C1 segment of cervical spinal cord (tissue), 14 donors: ENCODE results near the gene LAMB1.

Experiments used
- DNase-seq, 14 donors: peaks; one replicate each; lab custom pipeline; 2025; lab: John Stamatoyannopoulos, UW

Gene LAMB1

GRCh38 chr7:107998660-107999480 lies 4.1 kb downstream of the LAMB1 start:
- no peak for DNase-seq

- DNase-seq = no peak
Measured at GRCh38 chr7:107998150-107998549, 4.8 kb downstream of the LAMB1 start.

- no peak for DNase-seq
Measured at GRCh38 chr7:107996072-107996882, 6.7 kb downstream of the LAMB1 start.

GRCh38 chr7:107995184-107996071 lies 7.5 kb downstream of the LAMB1 start:
- DNase-seq = no peak

GRCh38 chr7:107994421-107995030 lies 8.4 kb downstream of the LAMB1 start:
- DNase-seq = no peak

- DNase-seq = no peak
Measured at GRCh38 chr7:107993891-107994291, 9.1 kb downstream of the LAMB1 start.

- no peak for DNase-seq
Measured at GRCh38 chr7:107989618-107990373, 13.2 kb downstream of the LAMB1 start.

- DNase-seq = no peak
Measured at GRCh38 chr7:107982918-107983389, 20.0 kb downstream of the LAMB1 start.

- DNase-seq = no peak
Measured at GRCh38 chr7:107982042-107982840, 20.7 kb downstream of the LAMB1 start.

GRCh38 chr7:107981466-107981865 lies 21.5 kb downstream of the LAMB1 start:
- no peak for DNase-seq

- no peak for DNase-seq
Measured at GRCh38 chr7:107980671-107981190, 22.2 kb downstream of the LAMB1 start.

GRCh38 chr7:107980171-107980570 lies 22.8 kb downstream of the LAMB1 start:
- no peak for DNase-seq

- DNase-seq = no peak
Measured at GRCh38 chr7:107978815-107979408, 24.0 kb downstream of the LAMB1 start.

GRCh38 chr7:107977048-107977447 lies 25.9 kb downstream of the LAMB1 start:
- no peak for DNase-seq

GRCh38 chr7:107976620-107977019 lies 26.3 kb downstream of the LAMB1 start:
- no peak for DNase-seq

GRCh38 chr7:107975394-107976013 lies 27.5 kb downstream of the LAMB1 start:
- DNase-seq = no peak

- DNase-seq = no peak
Measured at GRCh38 chr7:107973861-107974260, 29.1 kb downstream of the LAMB1 start.

GRCh38 chr7:107972941-107973376 lies 30.0 kb downstream of the LAMB1 start:
- DNase-seq = no peak
